GM19043 (cell line): ENCODE results near the gene ZNF140.

Experiments used
- ATAC-seq: cut with Tn5 transposase; IDR thresholded peaks from one replicate; pipeline ENCODE4 v1.9.1; 2021; ENCODE audit warnings: low read depth; ENCODE audit not compliant: unreplicated experiment

Gene ZNF140

GRCh38 chr12:133080368-133081158 is at the start of gene ZNF140:
ZNF140 (plus strand) TSS chr12:133080923; CDS start chr12:133081321, 398 bp downstream.
- ATAC-seq, result peak; percentile 62

- peak; percentile 90 for ATAC-seq
Observed at GRCh38 chr12:133037207-133038005, 43.3 kb upstream of the ZNF140 start, which contains the start of gene ZNF84. ZNF84 (plus strand) TSS chr12:133037509; CDS start chr12:133041468, 3,959 bp downstream.

GRCh38 chr12:133038118-133038709 is 42.5 kb upstream of the ZNF140 start:
- ATAC-seq, result no peak

GRCh38 chr12:133046698-133047097 is 34.0 kb upstream of the ZNF140 start:
- ATAC-seq, result no peak

GRCh38 chr12:133057446-133057845 is 23.3 kb upstream of the ZNF140 start:
- no peak for ATAC-seq

- no peak for ATAC-seq
Observed at GRCh38 chr12:133058203-133059113, 22.3 kb upstream of the ZNF140 start.

- ATAC-seq, result no peak
Observed at GRCh38 chr12:133061954-133062353, 18.8 kb upstream of the ZNF140 start.

- no peak for ATAC-seq
Observed at GRCh38 chr12:133063556-133063955, 17.2 kb upstream of the ZNF140 start.

GRCh38 chr12:133073836-133074235 is 6.9 kb upstream of the ZNF140 start:
- no peak for ATAC-seq

- ATAC-seq, result peak; percentile 74
Observed at GRCh38 chr12:133080026-133080367, 726 bp upstream of the ZNF140 start.

- no peak for ATAC-seq
Observed at GRCh38 chr12:133081159-133081780, 547 bp downstream of the ZNF140 start.

GRCh38 chr12:133083345-133083744 is 2.6 kb downstream of the ZNF140 start:
- ATAC-seq, result no peak

- ATAC-seq, result no peak
Observed at GRCh38 chr12:133105620-133106019, 24.9 kb downstream of the ZNF140 start.

- no peak for ATAC-seq
Observed at GRCh38 chr12:133106253-133106652, 25.5 kb downstream of the ZNF140 start.

- ATAC-seq, result no peak
Observed at GRCh38 chr12:133107121-133107520, 26.4 kb downstream of the ZNF140 start.

GRCh38 chr12:133108150-133108549 is 27.4 kb downstream of the ZNF140 start:
- no peak for ATAC-seq

GRCh38 chr12:133120385-133121191 is 39.9 kb downstream of the ZNF140 start:
- ATAC-seq, result no peak

- no peak for ATAC-seq
Observed at GRCh38 chr12:133124674-133125073, 44.0 kb downstream of the ZNF140 start.
